ENCODE measurements around the gene HGFAC. TPM values are rescaled to one million over a fixed set of nuclear protein-coding genes. Genes with fewer than 3 reads are reported as not detected.

Gene HGFAC
- total and polyA plus RNA-seq, 2 of the 13 experiments (the other 11 are each of a cell fraction or from before 2014, with no cell fraction given), result 8.5 to 63.6 TPM

- in situ Hi-C loops (cut with HindIII; ENCODE audit: extremely low pct_ligation_motif_present, low pct_unique_long_range_greater_than_20kb), result no loop called here
- intact Hi-C loops (cut with micrococcal nuclease; ENCODE audit: unreplicated experiment), result no loop called here
- no peaks in the 10 kb centered on the region for H3K79me2 ChIP-seq (ENCODE audit: insufficient read depth, low read length)
- H3K27ac ChIP-seq (ENCODE audit: extremely low read length, insufficient read depth, low read length), result no peak overlapping the region
- H3K4me2 ChIP-seq (ENCODE audit: low read depth, low read length), result no peak overlapping the region
- CTCF ChIA-PET (ENCODE audit: low intra/inter-chr PET ratio, low total read pairs), result no interaction called here
- H3K4me1 ChIP-seq (ENCODE audit: insufficient read depth, low read length), result peaks cover 19% of the 10 kb centered on the region
- H3K9me3 ChIP-seq (ENCODE audit: low read length), result no peaks in the 10 kb centered on the region
- TF ChIP-seq STAT6 (CRISPR knock-in tag; IDR thresholded peaks at IDR 0.05; ENCODE audit: borderline replicate concordance) (no peak), ZNF768 (CRISPR knock-in tag; IDR thresholded peaks at IDR 0.05) (no peak), KLF12 (CRISPR knock-in tag; IDR thresholded peaks at IDR 0.05; ENCODE audit: borderline replicate concordance) (no peak), LRRFIP1 (CRISPR knock-in tag; conservative IDR thresholded peaks at IDR 0.05) (no peak), ATF7 (IDR thresholded peaks at IDR 0.05) (no peak), ATF7 (CRISPR knock-in tag; IDR thresholded peaks at IDR 0.05) (no peak), ZNF615 (CRISPR knock-in tag; IDR thresholded peaks at IDR 0.05; ENCODE audit: borderline replicate concordance) (no peak), ZKSCAN1 (IDR thresholded peaks at IDR 0.05; ENCODE audit: low read length) (no peak), TRIM24 (CRISPR knock-in tag; IDR thresholded peaks at IDR 0.05) (no peak), SRSF9 (IDR thresholded peaks at IDR 0.05; ENCODE audit: borderline replicate concordance, insufficient read depth, low read depth, low read length, poor library complexity, severe bottlenecking) (no peak)
- TF ChIP-seq, protein P1, sequence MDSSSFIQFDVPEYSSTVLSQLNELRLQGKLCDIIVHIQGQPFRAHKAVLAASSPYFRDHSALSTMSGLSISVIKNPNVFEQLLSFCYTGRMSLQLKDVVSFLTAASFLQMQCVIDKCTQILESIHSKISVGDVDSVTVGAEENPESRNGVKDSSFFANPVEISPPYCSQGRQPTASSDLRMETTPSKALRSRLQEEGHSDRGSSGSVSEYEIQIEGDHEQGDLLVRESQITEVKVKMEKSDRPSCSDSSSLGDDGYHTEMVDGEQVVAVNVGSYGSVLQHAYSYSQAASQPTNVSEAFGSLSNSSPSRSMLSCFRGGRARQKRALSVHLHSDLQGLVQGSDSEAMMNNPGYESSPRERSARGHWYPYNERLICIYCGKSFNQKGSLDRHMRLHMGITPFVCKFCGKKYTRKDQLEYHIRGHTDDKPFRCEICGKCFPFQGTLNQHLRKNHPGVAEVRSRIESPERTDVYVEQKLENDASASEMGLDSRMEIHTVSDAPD (CRISPR knock-in tag; IDR thresholded peaks at IDR 0.05), result no peak
- POLR2A ChIA-PET, result no interaction called here
- no peaks in the 10 kb centered on the region for H4K20me1 ChIP-seq (ENCODE audit: insufficient read depth, low read length)
- no peak for FAIRE-seq
- peaks cover 19 to 73% of the 10 kb centered on the region in 2 experiments for H3K27me3 ChIP-seq (ENCODE audit: control insufficient read depth in 1 of 2, insufficient read depth in 2 of 2, low read length in 2 of 2)
- H3K4me3 ChIP-seq (replicated peaks in 1 of 3; ENCODE audit: insufficient read depth in 1 of 3, low read depth in 2 of 3, low read length in 3 of 3), result no peak overlapping the region
- no peak for ATAC-seq
- H3K9ac ChIP-seq (ENCODE audit: insufficient read depth, low read depth, low read length), result no peak overlapping the region
- 30% methylated on average over 14 of the region's 22 CpGs for WGBS (ENCODE audit: low lambda C conversion rate)
- H3K36me3 ChIP-seq (replicated peaks in 1 of 2; ENCODE audit: control insufficient read depth in 1 of 2, insufficient read depth in 2 of 2, low read length in 2 of 2), result no peaks in the 10 kb centered on the region
- H2AFZ ChIP-seq (ENCODE audit: low read length), result no peak overlapping the region
- no peak for DNase-seq (ENCODE audit: low spot score)
- no TSS peak for BruUV-seq (replicated peaks)
Measured at GRCh38 chr4:3475713-3476260, 34.0 kb downstream of the HGFAC start.

All from HepG2 (cell line).